K562 (cell line): ENCODE measurements around the gene JUND. TPM values are rescaled to one million over a fixed set of nuclear protein-coding genes. Genes with fewer than 3 reads are reported as not detected.

Experiments
- BACH1 ChIP-seq: fragments of 200-800 bp; sonication (Bioruptor generic); IDR thresholded peaks from 2 replicates; pipeline ENCODE4 v1.6.1; 2016; ENCODE audit warnings: missing genetic modification characterization, missing compliant biosample characterization
- ELF2 ChIP-seq: fragments of 250-450 bp; sonication (Bioruptor Pico); IDR thresholded peaks from 2 replicates; pipeline ENCODE4 v1.5.0; 2021; ENCODE audit warnings: mild to moderate bottlenecking
- ELF4 ChIP-seq: fragments of 450-650 bp; formaldehyde crosslinking; IDR thresholded peaks from 2 replicates; pipeline ENCODE4 v1.4.0; 2022; ENCODE audit warnings: missing genetic modification characterization
- EP400 ChIP-seq: fragments of 450-650 bp; IDR thresholded peaks from 2 replicates; pipeline ENCODE4 v1.6.1; 2017; ENCODE audit warnings: antibody characterized with exemption, mild to moderate bottlenecking, moderate library complexity
- FIP1L1 ChIP-seq: fragments of 200-400 bp; formaldehyde crosslinking; IDR thresholded peaks from 2 replicates; pipeline ENCODE4 v1.6.1; 2018; ENCODE audit warnings: mild to moderate bottlenecking, low read depth, low read length; ENCODE audit not compliant: poor library complexity, severe bottlenecking
- HBP1 ChIP-seq: fragments of 450-650 bp; formaldehyde crosslinking; IDR thresholded peaks from 2 replicates; pipeline ENCODE4 v1.4.0; 2022; ENCODE audit warnings: missing genetic modification characterization
- KDM1A ChIP-seq, 2 experiments: fragments of 450-650 bp; IDR thresholded peaks; 2 replicates each; pipeline ENCODE4 v1.6.1; 2016; ENCODE audit warnings: mild to moderate bottlenecking in 2 of 2
- KDM2B ChIP-seq: fragments of 250-450 bp; sonication (Bioruptor Pico); IDR thresholded peaks from 2 replicates; pipeline ENCODE4 v1.8.0; 2021; ENCODE audit warnings: mild to moderate bottlenecking, moderate library complexity
- MTF1 ChIP-seq: fragments of 250-450 bp; sonication (Bioruptor Pico); IDR thresholded peaks from 2 replicates; pipeline ENCODE4 v1.9.0; 2021; ENCODE audit warnings: moderate library complexity, mild to moderate bottlenecking, inconsistent platforms, borderline replicate concordance
- NFRKB ChIP-seq: fragments of 450-650 bp; IDR thresholded peaks from 2 replicates; pipeline ENCODE4 v1.6.1; 2016; ENCODE audit warnings: low read depth
- NR1H2 ChIP-seq: sonication (generic); formaldehyde crosslinking; IDR thresholded peaks from 2 replicates; pipeline ENCODE4 v1.4.0; 2020; ENCODE audit warnings: mild to moderate bottlenecking, missing genetic modification reagents
- RAD21 ChIP-seq, 2 experiments: fragments of 250-450 bp in 1 of 2; fragments of 450-650 bp in 1 of 2; sonication (Bioruptor Pico) in 1 of 2; formaldehyde crosslinking in 1 of 2; IDR thresholded peaks in 1 of 2; conservative IDR thresholded peaks in 1 of 2; 2 replicates each; pipeline versions ENCODE4 v1.4.0 to v1.8.0; 2020 to 2022; ENCODE audit warnings: mild to moderate bottlenecking in 2 of 2, moderate library complexity in 1 of 2
- RBM14 ChIP-seq: fragments of 200-400 bp; formaldehyde crosslinking; IDR thresholded peaks from 2 replicates; pipeline ENCODE4 v1.6.1; 2018; ENCODE audit warnings: low read depth, mild to moderate bottlenecking, low read length, moderate library complexity, borderline replicate concordance; ENCODE audit not compliant: insufficient read depth
- SMC3 ChIP-seq: conservative IDR thresholded peaks from 2 replicates; pipeline ENCODE4 v1.6.1; 2011; ENCODE audit warnings: low read depth, low read length, improper control_type of control experiment; ENCODE audit not compliant: insufficient read depth
- SP1 ChIP-seq: sonication (generic); formaldehyde crosslinking; IDR thresholded peaks from 2 replicates; pipeline ENCODE4 v1.8.1; 2022; ENCODE audit warnings: mild to moderate bottlenecking, missing genetic modification reagents
- ZBTB43 ChIP-seq: sonication (generic); formaldehyde crosslinking; IDR thresholded peaks from 2 replicates; pipeline ENCODE4 v1.8.0; 2023; ENCODE audit warnings: mild to moderate bottlenecking, missing genetic modification reagents
- ZNF12 ChIP-seq: sonication (generic); formaldehyde crosslinking; IDR thresholded peaks from 2 replicates; pipeline ENCODE4 v1.4.0; 2020; ENCODE audit warnings: mild to moderate bottlenecking, missing genetic modification reagents
- ZNF512 ChIP-seq: IDR thresholded peaks from 2 replicates; pipeline ENCODE4 v1.6.1; 2016; ENCODE audit warnings: missing genetic modification characterization, missing compliant biosample characterization
- polyA plus RNA-seq, 8 experiments: library from polyadenylated mRNA; depleted of rRNA in 4 of 8; stranded (reverse) in 5 of 8; unstranded in 3 of 8; fragments of >200 nt; fragmentation: Nextera tagmentation in 2 of 8; fragmentation: Illumina TruSeq in 1 of 8; extraction: Ambion mirVana in 2 of 8; extraction: Trizol in 1 of 8; gene quantifications; 2 replicates each; pipeline versions ENCODE4 v1.2.1 to v1.2.3, GENCODE V29; 2011 to 2014; ENCODE audit warnings: inconsistent platforms in 1 of 8, missing spikeins in 1 of 8
- total RNA-seq, 7 experiments: library from RNA; depleted of rRNA in 6 of 7; stranded (reverse); fragments of >200 nt in 6 of 7; fragmentation: Illumina TruSeq in 2 of 7; extraction: Trizol in 2 of 7; gene quantifications; 2 replicates each; pipeline versions ENCODE4 v1.2.1 to v1.2.3, GENCODE V29; 2011 to 2021; ENCODE audit warnings: low replicate concordance in 1 of 7
- TF ChIP-seq, protein P1 (sequence below), 2 experiments: IDR thresholded peaks; 2 replicates each; pipeline ENCODE4 v1.6.1; 2012; ENCODE audit warnings: improper control_type of control experiment in 2 of 2, low read depth in 2 of 2, low read length in 2 of 2, borderline replicate concordance in 1 of 2

The JUND gene
- total and polyA plus RNA-seq, 9 of the 15 experiments (the other 6 are each of a cell fraction or from before 2014, with no cell fraction given): 6.4 to 286 (median 42.3) TPM

- TF ChIP-seq, protein P1, sequence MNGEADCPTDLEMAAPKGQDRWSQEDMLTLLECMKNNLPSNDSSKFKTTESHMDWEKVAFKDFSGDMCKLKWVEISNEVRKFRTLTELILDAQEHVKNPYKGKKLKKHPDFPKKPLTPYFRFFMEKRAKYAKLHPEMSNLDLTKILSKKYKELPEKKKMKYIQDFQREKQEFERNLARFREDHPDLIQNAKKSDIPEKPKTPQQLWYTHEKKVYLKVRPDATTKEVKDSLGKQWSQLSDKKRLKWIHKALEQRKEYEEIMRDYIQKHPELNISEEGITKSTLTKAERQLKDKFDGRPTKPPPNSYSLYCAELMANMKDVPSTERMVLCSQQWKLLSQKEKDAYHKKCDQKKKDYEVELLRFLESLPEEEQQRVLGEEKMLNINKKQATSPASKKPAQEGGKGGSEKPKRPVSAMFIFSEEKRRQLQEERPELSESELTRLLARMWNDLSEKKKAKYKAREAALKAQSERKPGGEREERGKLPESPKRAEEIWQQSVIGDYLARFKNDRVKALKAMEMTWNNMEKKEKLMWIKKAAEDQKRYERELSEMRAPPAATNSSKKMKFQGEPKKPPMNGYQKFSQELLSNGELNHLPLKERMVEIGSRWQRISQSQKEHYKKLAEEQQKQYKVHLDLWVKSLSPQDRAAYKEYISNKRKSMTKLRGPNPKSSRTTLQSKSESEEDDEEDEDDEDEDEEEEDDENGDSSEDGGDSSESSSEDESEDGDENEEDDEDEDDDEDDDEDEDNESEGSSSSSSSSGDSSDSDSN (IDR thresholded peaks at IDR 0.05; ENCODE audit: borderline replicate concordance in 1 of 2, low read depth in 2 of 2, low read length in 2 of 2): peak in 1 of 2 experiments; percentile 34; a peak in 1 of 4 replicates
- TF ChIP-seq BACH1 (tag) (no peak), ZNF12 (CRISPR knock-in tag) (no peak), EP400 (no peak), KDM1A (IDR thresholded peaks at IDR 0.05) (peak in 1 of 2 experiments; percentile 13; a peak in 1 of 4 replicates), NFRKB (no peak), SP1 (CRISPR knock-in tag) (peak; percentile 17; the same call in 1 of the 2 replicates), HBP1 (CRISPR knock-in tag) (no peak), ZNF512 (no peak), MTF1 (CRISPR knock-in tag) (no peak), SMC3 (no peak), RBM14 (no peak), KDM2B (CRISPR knock-in tag) (0 out of 2 replicates have a peak, but pooled peaks have one; percentile 16), NR1H2 (CRISPR knock-in tag) (no peak), ELF2 (CRISPR knock-in tag) (no peak), ELF4 (CRISPR knock-in tag) (no peak), ZBTB43 (CRISPR knock-in tag) (0 out of 2 replicates have a peak, but pooled peaks have one; percentile 17), RAD21 (CRISPR knock-in tag; conservative IDR thresholded peaks at IDR 0.05 in 1 of 2, IDR thresholded peaks at IDR 0.05 in 1 of 2) (peak in 1 of 2 experiments; percentile 37; a peak in 2 of 4 replicates), FIP1L1 (peak; percentile 76)
Measured at GRCh38 chr19:18232540-18233223, 48.7 kb downstream of the JUND start (continued).
